SHP77 treated with DMSO at 0.1 percent for 48 hours (cell line): ENCODE results near the gene ACAD9.
"Not testable (repeated sequence)": the region's sequence is repeated elsewhere in the genome, so short reads cannot be mapped to it uniquely, and the experiment has no call there.

Experiments used
- DNase-seq: peaks from one replicate; lab custom pipeline; 2025; lab: John Stamatoyannopoulos, UW

ACAD9 gene

DNA sequence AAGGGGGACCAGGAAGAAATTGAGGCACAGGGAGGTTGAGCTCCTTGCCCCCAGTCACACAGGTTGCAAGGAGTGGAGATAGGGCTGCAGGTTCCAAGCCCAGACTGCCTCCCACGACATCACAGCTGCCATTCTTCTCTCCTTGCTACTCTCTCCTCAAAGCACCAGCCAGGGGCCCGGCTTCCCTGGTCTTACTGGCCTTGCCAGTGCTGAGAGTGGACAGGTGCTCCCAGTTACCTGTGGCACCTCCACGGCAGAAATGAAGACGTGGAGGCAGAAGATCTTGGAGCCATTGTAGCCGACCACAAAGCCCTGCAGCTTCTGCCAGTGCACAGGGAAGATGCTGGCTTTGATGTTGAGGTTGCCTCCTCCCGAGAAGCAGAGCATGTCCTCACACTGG is 17.9 kb upstream of the ACAD9 start:
- DNase-seq, result no peak

GRCh38 chr3:128863560-128863959 is 15.9 kb upstream of the ACAD9 start:
- no peak for DNase-seq

DNA sequence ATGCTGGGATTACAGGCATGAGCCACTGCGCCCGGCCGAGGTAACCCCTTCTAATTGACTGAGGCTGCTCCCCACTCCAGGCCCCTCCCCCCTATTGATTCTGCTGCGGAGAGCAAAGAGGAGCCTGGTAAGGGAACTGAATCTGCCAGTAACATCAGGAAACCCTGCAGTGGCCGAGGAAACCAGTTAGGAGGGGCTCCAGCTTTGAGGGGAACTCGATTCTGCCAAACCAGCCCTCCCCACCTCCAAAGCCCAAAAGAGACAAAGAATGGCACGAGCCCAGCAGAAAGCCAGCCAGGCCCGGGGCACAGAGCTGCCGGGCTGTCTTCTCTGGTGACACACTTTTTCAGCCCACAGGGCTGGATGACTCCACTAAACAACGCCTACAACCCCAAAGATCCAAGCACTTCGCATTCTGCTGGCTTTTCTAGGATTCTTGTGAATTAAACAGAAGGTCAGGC is 15.0 kb upstream of the ACAD9 start:
- DNase-seq, result no peak

DNA sequence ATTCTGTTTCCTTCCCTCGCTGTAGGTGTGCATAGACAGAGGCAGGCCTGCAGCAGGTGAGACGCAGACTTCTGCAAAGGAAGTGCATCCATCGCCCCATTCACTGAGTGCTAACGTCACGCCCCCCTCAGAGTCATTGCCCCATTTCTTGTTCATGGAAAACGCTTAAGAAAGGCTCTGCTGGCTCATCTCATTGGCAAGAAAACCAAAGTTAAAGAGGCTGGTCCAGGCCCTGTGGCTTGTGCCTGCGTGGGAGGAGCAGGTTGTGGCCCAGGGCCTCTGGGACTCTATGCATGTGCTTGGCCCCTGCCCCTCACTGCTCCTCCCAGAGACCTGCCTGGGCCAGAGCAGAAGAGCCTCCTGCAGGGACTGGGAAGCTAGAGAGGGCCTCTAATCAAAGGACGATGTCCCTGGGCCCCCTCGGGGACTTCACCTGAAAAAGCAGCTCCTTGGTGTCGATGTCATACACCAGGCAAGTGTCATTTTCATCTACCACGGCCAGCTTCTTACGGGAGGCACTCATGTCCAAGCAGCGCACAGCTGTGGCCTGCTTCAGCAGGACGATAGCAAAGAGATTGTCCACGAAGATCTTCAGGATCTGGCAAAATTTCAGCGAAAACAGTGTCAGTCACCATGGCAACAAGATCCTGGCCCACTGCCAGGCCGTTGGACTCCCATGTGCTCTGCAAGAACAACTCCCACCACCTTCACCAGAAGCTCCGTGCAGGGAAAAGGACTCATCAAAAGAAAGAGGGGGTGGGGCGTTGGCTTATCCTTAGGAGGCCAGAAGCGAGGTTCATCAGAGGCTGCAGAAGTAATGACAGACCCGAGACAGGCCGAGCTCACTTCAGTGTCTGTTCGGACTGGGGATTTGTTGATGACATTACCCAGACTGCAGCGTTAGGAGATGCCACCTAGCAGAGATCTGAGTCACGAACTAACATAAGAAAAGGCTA is 14.3 kb upstream of the ACAD9 start:
- DNase-seq, result not testable (repeated sequence)

GRCh38 chr3:128867200-128868125 is 12.0 kb upstream of the ACAD9 start:
- DNase-seq, result no peak

DNA sequence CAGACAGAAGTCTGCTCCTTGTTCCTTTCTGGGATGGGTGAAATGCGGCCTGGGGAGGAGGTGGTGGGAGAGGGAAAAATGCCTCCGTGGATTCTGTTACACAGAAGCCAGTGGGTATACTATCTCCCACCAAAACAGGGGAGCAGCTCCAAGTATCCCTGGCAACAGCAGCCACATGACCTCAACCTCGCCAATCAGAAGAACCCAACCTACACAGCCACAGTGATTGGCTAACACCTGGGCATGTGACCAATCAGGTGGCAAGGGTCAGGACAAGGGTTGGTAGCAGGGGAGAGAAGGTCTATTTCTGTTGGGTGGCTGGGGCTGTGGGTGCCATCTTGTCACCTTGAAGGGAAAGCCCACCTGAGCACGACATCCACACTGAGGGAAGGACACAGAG is 9.1 kb upstream of the ACAD9 start:
- no peak for DNase-seq

- no peak for DNase-seq
Observed at GRCh38 chr3:128872282-128872681, 7.1 kb upstream of the ACAD9 start.

GRCh38 chr3:128872744-128873143 is 6.7 kb upstream of the ACAD9 start:
- no peak for DNase-seq

DNA sequence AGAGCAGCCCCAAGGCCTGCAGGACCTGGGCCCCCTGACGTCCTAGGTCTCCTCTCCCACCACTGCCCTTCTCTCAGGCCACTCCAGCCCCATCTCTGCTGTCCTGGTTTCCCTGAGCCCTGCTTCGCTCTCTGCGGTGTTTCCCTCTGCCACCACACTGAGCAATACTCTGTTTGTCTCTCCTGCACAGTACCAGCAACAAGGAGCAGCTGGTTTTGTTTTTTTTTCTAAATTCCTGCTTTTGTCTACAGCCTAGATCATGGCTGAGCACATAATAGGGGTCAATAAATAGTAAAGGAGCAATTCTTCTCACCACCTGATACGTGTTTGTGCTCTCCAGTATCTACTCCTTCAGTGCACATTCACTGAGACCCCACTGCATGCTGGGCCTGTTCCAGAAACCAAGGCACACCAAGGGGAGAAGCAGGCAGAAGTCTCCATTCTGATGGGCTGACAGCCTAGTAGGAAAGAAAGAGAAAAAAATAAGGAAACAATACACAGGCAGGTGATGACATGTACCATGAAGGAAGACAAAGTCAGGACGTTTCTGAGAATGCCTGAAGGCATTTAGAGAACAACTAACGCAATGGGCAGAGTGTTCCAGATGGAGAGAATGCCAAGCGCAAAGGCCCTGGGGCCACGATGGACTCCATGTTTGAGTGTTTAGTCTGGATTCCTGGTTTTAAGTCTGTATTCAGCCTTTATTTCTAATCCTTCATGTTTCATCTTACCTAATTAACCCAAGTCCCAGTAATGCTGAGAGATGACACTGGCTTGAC is 6.0 kb upstream of the ACAD9 start:
- no peak for DNase-seq

DNA sequence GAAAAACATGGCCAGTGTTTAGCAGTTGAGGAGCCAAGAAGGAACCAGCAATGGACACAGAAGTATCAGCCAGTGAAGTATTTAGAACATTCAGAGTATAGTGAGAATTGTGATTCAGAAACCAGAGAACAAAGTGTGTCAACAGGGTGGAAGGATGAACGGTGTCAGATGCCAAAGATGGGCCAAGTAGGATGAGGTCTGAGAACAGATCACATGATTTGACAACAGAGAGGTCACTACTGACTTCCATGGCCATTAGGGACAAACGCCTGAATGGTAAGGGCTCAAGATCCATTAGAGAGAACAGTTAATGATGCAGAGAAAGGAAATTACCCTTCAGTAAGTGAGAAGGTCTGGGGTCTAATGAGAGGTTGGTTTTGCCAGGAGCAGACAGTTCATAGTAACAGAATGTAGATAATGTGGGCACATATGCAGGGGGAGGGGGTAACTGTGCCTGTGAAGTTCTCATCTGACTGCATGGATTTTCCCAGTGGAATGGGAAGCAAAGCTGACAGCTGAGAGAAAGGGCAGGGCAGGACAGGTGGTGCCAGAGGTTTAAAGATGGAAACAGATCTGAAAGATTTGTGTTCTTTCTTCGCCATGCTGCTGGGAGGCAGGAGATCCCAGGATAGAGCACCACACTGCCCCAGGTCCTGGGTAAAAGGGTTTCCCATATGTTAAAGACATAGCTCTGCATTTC is 4.8 kb upstream of the ACAD9 start:
- no peak for DNase-seq

GRCh38 chr3:128875556-128876120 is 3.8 kb upstream of the ACAD9 start:
- DNase-seq, result peak; percentile 12

GRCh38 chr3:128878011-128878457 is 1.4 kb upstream of the ACAD9 start:
- DNase-seq, result no peak

DNA sequence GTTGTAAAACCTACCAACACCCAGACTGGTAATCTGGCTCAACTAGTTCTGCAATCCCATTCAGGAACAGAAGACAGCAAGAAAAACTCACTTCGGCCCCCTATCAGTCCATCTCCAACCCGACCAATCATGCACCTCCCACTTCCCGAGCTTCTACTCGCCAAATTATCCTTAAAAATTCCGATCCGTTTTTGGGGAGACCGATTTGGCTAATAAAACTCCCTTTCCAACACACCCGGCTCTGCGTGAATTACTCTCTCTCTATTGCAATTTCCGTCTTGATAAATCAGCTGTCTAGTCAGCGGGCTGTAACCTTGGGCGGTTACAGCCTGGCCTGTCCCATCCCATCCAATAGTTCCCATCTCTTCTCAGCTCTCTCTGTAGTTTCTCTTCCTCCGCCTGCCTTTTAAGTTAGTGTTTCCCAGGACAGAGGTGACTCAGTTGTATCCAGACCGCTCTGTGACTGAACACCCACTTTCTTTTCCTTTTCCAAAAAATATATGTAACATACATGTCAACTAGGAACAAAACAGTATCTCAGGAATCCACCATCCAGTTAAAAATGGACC is 780 bp upstream of the ACAD9 start:
- DNase-seq, result no peak

DNA sequence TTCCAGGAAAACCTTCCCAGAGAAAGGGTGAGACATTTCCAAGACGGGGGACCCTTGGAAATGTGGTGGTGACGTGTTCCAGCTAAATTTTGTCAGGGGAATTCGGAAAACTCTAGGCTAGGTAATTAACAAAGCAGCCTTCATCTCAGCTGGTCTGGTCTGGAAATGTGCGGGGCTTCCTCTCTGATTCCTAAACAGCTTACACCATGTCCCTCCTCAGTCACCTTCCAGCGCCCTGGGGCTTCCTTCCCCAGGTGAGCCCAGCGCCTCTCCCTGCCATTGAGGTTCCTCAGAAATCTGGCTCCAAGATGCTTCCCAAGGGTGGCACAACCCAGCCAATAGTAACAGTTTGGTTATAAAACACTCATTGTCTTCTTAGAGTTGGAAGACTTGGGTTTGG is 571 bp downstream of the ACAD9 start:
- no peak for DNase-seq

DNA sequence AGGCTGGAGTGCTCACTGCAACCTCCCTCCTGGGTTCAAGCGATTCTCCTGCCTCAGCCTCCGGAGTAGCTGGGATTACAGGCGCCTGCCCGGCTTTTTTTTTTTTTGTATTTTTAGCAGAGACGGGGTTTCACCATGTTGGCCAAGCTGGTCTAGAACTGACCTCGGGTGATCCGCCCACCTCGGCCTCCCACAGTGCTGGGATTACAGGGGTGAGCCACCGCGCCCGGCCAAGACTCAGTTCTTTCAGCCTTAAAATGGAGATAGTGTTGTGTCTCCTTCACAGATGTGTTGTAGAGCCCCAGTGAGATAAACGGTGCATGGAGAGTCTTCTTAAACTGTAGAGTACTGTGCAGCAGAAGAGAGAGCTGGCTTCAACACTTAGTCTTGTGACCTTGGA is 1.0 kb downstream of the ACAD9 start:
- not testable (repeated sequence) for DNase-seq

- no peak for DNase-seq
Observed at GRCh38 chr3:128881576-128881975, 2.2 kb downstream of the ACAD9 start.

GRCh38 chr3:128882719-128883118 is 3.3 kb downstream of the ACAD9 start:
- DNase-seq, result no peak

DNA sequence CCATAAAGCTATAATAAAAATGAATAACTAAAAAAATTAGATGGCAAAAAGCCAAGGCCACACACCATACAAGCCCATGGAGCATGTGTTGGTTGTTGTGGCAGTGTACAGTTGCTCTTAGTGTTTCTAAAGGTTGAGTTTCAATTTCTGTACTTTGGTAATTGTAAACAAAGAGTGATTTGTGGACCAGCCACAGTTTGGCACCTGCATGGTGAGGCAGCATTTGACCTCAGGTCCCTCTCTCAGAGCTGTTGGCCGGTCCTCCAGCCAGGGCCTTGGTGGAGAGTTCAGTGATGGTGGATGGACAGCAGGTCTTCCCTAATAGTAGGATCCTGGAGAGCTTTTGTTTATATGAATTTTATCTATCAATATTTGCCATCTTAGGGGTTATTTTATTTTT is 5.6 kb downstream of the ACAD9 start:
- DNase-seq, result no peak

GRCh38 chr3:128889139-128889894 is 9.9 kb downstream of the ACAD9 start:
- no peak for DNase-seq
